Measurements from ENCODE around the gene TCF7. TPM values are rescaled to one million over a fixed set of nuclear protein-coding genes. Genes with fewer than 3 reads are reported as not detected.

The TCF7 gene
- total and polyA plus RNA-seq, 2 of the 13 experiments (the other 11 are each of a cell fraction or from before 2014, with no cell fraction given) = 6.3 to 6.8 TPM

DNA sequence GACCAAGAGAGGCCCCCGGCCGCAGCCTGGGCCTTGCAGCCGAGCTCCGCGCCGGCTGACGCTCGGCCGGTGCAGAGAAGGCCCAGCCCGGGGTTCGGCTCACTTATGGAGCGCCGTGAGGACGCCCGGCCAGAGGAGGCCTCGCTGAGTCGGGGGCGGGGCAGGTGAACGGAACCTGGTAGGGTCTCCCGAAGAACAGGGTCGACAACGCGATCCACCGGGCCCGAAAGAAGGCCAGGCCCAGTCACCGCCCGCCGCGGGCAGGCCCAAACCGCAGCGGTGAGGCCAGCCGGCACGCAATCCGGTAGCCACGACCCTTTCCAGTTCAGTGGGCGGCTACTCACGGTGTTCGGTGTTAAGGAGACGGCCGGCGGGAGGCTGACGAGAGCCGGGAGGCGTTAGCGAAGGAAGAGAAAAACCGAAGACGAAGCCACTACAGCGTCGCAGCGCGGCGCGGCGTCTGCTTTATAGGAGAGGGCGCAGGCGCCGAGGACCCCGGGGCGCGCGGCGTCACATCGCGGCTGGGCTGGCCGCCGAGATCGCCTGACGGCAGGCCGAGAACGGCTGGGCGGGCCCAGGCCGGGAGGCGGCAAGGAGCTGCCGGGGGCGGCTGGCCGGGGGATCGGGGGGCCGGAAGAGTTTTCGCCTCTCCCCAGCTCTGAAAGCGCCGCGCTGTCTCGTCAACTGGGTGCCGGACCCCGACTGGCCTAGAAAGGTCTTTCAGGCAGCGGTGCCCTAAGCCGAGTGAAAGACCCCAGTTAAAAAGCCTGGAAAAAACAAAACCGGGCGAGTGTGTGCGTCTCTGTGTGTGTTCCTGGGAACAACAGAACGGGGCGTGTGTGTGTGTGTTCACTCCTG lies 62.3 kb downstream of the TCF7 start, which contains the start of gene SKP1 (continued):
- peak; percentile 43; the same call in 1 of the 2 replicates for TF ChIP-seq ZBTB42 (CRISPR knock-in tag; IDR thresholded peaks at IDR 0.05)
- peak; percentile 85; the same call in 1 of the 2 replicates for TF ChIP-seq XBP1 (CRISPR knock-in tag; IDR thresholded peaks at IDR 0.05)
- TF ChIP-seq, protein P1, sequence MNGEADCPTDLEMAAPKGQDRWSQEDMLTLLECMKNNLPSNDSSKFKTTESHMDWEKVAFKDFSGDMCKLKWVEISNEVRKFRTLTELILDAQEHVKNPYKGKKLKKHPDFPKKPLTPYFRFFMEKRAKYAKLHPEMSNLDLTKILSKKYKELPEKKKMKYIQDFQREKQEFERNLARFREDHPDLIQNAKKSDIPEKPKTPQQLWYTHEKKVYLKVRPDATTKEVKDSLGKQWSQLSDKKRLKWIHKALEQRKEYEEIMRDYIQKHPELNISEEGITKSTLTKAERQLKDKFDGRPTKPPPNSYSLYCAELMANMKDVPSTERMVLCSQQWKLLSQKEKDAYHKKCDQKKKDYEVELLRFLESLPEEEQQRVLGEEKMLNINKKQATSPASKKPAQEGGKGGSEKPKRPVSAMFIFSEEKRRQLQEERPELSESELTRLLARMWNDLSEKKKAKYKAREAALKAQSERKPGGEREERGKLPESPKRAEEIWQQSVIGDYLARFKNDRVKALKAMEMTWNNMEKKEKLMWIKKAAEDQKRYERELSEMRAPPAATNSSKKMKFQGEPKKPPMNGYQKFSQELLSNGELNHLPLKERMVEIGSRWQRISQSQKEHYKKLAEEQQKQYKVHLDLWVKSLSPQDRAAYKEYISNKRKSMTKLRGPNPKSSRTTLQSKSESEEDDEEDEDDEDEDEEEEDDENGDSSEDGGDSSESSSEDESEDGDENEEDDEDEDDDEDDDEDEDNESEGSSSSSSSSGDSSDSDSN (CRISPR knock-in tag; IDR thresholded peaks at IDR 0.05) = peak; percentile 99
- no peak for TF ChIP-seq JUN (CRISPR knock-in tag; IDR thresholded peaks at IDR 0.05)
- TF ChIP-seq, protein P2, sequence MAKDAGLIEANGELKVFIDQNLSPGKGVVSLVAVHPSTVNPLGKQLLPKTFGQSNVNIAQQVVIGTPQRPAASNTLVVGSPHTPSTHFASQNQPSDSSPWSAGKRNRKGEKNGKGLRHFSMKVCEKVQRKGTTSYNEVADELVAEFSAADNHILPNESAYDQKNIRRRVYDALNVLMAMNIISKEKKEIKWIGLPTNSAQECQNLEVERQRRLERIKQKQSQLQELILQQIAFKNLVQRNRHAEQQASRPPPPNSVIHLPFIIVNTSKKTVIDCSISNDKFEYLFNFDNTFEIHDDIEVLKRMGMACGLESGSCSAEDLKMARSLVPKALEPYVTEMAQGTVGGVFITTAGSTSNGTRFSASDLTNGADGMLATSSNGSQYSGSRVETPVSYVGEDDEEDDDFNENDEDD (CRISPR knock-in tag; IDR thresholded peaks at IDR 0.05; ENCODE audit: borderline replicate concordance) = peak; percentile 41; the same call in 1 of the 2 replicates
- TF ChIP-seq ZNF777 (CRISPR knock-in tag; IDR thresholded peaks at IDR 0.05) = peak; percentile 33; the same call in 1 of the 2 replicates
- peak; percentile 59 for TF ChIP-seq HNRNPLL (IDR thresholded peaks at IDR 0.05; ENCODE audit: low read depth, low read length, poor library complexity, severe bottlenecking)
- TF ChIP-seq HOXA3 (CRISPR knock-in tag; IDR thresholded peaks at IDR 0.05) = peak; percentile 87
- TF ChIP-seq, protein P3, sequence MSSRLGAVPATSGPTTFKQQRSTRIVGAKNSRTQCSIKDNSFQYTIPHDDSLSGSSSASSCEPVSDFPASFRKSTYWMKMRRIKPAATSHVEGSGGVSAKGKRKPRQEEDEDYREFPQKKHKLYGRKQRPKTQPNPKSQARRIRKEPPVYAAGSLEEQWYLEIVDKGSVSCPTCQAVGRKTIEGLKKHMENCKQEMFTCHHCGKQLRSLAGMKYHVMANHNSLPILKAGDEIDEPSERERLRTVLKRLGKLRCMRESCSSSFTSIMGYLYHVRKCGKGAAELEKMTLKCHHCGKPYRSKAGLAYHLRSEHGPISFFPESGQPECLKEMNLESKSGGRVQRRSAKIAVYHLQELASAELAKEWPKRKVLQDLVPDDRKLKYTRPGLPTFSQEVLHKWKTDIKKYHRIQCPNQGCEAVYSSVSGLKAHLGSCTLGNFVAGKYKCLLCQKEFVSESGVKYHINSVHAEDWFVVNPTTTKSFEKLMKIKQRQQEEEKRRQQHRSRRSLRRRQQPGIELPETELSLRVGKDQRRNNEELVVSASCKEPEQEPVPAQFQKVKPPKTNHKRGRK (CRISPR knock-in tag; IDR thresholded peaks at IDR 0.05) = no peak
- TF ChIP-seq ZFP36L1 (CRISPR knock-in tag; IDR thresholded peaks at IDR 0.05) = peak; percentile 87; the same call in 1 of the 2 replicates
- TF ChIP-seq ATM (IDR thresholded peaks at IDR 0.05; ENCODE audit: borderline replicate concordance) = no peak
- no peak for TF ChIP-seq HNRNPH1 (optimal IDR thresholded peaks at IDR 0.05; ENCODE audit: low read depth, low read length)
- TF ChIP-seq PRMT3 (CRISPR knock-in tag; IDR thresholded peaks at IDR 0.05; ENCODE audit: borderline replicate concordance, low read depth) = no peak
- TF ChIP-seq, protein P4, sequence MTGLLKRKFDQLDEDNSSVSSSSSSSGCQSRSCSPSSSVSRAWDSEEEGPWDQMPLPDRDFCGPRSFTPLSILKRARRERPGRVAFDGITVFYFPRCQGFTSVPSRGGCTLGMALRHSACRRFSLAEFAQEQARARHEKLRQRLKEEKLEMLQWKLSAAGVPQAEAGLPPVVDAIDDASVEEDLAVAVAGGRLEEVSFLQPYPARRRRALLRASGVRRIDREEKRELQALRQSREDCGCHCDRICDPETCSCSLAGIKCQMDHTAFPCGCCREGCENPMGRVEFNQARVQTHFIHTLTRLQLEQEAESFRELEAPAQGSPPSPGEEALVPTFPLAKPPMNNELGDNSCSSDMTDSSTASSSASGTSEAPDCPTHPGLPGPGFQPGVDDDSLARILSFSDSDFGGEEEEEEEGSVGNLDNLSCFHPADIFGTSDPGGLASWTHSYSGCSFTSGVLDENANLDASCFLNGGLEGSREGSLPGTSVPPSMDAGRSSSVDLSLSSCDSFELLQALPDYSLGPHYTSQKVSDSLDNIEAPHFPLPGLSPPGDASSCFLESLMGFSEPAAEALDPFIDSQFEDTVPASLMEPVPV (CRISPR knock-in tag; IDR thresholded peaks at IDR 0.05) = peak; percentile 96
- TF ChIP-seq, protein P5, sequence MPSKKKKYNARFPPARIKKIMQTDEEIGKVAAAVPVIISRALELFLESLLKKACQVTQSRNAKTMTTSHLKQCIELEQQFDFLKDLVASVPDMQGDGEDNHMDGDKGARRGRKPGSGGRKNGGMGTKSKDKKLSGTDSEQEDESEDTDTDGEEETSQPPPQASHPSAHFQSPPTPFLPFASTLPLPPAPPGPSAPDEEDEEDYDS (CRISPR knock-in tag; IDR thresholded peaks at IDR 0.05) = peak; percentile 98
- TF ChIP-seq SNAI1 (CRISPR knock-in tag; IDR thresholded peaks at IDR 0.05; ENCODE audit: borderline replicate concordance) = peak; percentile 95
- TF ChIP-seq, protein P6, sequence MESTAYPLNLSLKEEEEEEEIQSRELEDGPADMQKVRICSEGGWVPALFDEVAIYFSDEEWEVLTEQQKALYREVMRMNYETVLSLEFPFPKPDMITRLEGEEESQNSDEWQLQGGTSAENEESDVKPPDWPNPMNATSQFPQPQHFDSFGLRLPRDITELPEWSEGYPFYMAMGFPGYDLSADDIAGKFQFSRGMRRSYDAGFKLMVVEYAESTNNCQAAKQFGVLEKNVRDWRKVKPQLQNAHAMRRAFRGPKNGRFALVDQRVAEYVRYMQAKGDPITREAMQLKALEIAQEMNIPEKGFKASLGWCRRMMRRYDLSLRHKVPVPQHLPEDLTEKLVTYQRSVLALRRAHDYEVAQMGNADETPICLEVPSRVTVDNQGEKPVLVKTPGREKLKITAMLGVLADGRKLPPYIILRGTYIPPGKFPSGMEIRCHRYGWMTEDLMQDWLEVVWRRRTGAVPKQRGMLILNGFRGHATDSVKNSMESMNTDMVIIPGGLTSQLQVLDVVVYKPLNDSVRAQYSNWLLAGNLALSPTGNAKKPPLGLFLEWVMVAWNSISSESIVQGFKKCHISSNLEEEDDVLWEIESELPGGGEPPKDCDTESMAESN (CRISPR knock-in tag; conservative IDR thresholded peaks at IDR 0.05) = peak; percentile 96; the same call in 1 of the 2 replicates
- no peak for TF ChIP-seq ZNF383 (CRISPR knock-in tag; IDR thresholded peaks at IDR 0.05; ENCODE audit: borderline replicate concordance)
- TF ChIP-seq BRCA1 (CRISPR knock-in tag; IDR thresholded peaks at IDR 0.05) = peak; percentile 96

Measured in HepG2 (cell line).